SW 1271 (cell line): Measurements from ENCODE around the gene ATP2B2.

Source experiments
- DNase-seq, 2 experiments: peaks; one replicate each; lab custom pipeline; 2025; lab: John Stamatoyannopoulos, UW

ATP2B2 gene

GRCh38 chr3:10469441-10470119 lies 35.8 kb downstream of the ATP2B2 start:
- no peak for DNase-seq

GRCh38 chr3:10468613-10469354 lies 36.6 kb downstream of the ATP2B2 start:
- DNase-seq: no peak

GRCh38 chr3:10467904-10468612 lies 37.3 kb downstream of the ATP2B2 start:
- no peak for DNase-seq

- DNase-seq: no peak
Observed at GRCh38 chr3:10467204-10467603, 38.2 kb downstream of the ATP2B2 start.

- no peak for DNase-seq
Observed at GRCh38 chr3:10466186-10466585, 39.2 kb downstream of the ATP2B2 start.

GRCh38 chr3:10465161-10465560 lies 40.2 kb downstream of the ATP2B2 start:
- DNase-seq: no peak

GRCh38 chr3:10463533-10464434 lies 41.6 kb downstream of the ATP2B2 start:
- no peak for DNase-seq

- no peak for DNase-seq
Observed at GRCh38 chr3:10462641-10463532, 42.5 kb downstream of the ATP2B2 start.

GRCh38 chr3:10460951-10461545 lies 44.3 kb downstream of the ATP2B2 start:
- no peak for DNase-seq

- DNase-seq: no peak
Observed at GRCh38 chr3:10459954-10460754, 45.2 kb downstream of the ATP2B2 start.

- DNase-seq: no peak
Observed at GRCh38 chr3:10457560-10457959, 47.8 kb downstream of the ATP2B2 start.

GRCh38 chr3:10456981-10457380 lies 48.4 kb downstream of the ATP2B2 start:
- no peak for DNase-seq

GRCh38 chr3:10455545-10455914 lies 49.9 kb downstream of the ATP2B2 start:
- no peak for DNase-seq

GRCh38 chr3:10454907-10455544 lies 50.4 kb downstream of the ATP2B2 start:
- DNase-seq: no peak

- no peak for DNase-seq
Observed at GRCh38 chr3:10453431-10454163, 51.8 kb downstream of the ATP2B2 start.

- DNase-seq: no peak
Observed at GRCh38 chr3:10450494-10451440, 54.6 kb downstream of the ATP2B2 start.

GRCh38 chr3:10449436-10449835 lies 56.0 kb downstream of the ATP2B2 start:
- no peak for DNase-seq
